Measurements from ENCODE around the gene CADPS2. TPM values are rescaled to one million over a fixed set of nuclear protein-coding genes. Genes with fewer than 3 reads are reported as not detected.

The CADPS2 gene
- total RNA-seq, 1 donor from 2014 or later = 6.4 TPM

GRCh38 chr7:122310119-122311021 lies 575.9 kb downstream of the CADPS2 start:
- FAIRE-seq = no peak
- H3K27me3 ChIP-seq (ENCODE audit: insufficient read depth, low read length) = peaks cover 99% of the 10 kb centered on the region
- no peak for DNase-seq (ENCODE audit: low read depth)
- H3K4me1 ChIP-seq (ENCODE audit: insufficient read depth, low read length) = peaks cover 10% of the 10 kb centered on the region
- H3K36me3 ChIP-seq (ENCODE audit: insufficient read depth, low read length) = no peaks in the 10 kb centered on the region
- no peak overlapping the region for H3K27ac ChIP-seq (ENCODE audit: low read depth, low read length)
- Mint-ChIP-seq H3K9me3 (ENCODE audit: unreplicated experiment) (peaks cover 4% of the 10 kb centered on the region), H3K27ac (ENCODE audit: unreplicated experiment) (no peak overlapping the region), H3K4me3 (ENCODE audit: unreplicated experiment) (peak overlapping the region; percentile 76), H3K4me1 (ENCODE audit: low read depth, unreplicated experiment) (peaks cover 4% of the 10 kb centered on the region), H3K36me3 (ENCODE audit: low read depth, unreplicated experiment) (no peaks in the 10 kb centered on the region), H3K27me3 (ENCODE audit: low read depth, unreplicated experiment) (peaks cover 84% of the 10 kb centered on the region)
- peaks cover 3% of the 10 kb centered on the region for H3K9me3 ChIP-seq (ENCODE audit: insufficient read depth, low read depth, low read length)
- H3K4me2 ChIP-seq (ENCODE audit: low read length) = peak overlapping the region; percentile 88
- H4K20me1 ChIP-seq (ENCODE audit: insufficient read depth, low read length) = peaks cover 13% of the 10 kb centered on the region
- peak overlapping the region; percentile 61 for H3K4me3 ChIP-seq (ENCODE audit: insufficient read depth, low read depth, low read length)
- TF ChIP-seq, protein P1, sequence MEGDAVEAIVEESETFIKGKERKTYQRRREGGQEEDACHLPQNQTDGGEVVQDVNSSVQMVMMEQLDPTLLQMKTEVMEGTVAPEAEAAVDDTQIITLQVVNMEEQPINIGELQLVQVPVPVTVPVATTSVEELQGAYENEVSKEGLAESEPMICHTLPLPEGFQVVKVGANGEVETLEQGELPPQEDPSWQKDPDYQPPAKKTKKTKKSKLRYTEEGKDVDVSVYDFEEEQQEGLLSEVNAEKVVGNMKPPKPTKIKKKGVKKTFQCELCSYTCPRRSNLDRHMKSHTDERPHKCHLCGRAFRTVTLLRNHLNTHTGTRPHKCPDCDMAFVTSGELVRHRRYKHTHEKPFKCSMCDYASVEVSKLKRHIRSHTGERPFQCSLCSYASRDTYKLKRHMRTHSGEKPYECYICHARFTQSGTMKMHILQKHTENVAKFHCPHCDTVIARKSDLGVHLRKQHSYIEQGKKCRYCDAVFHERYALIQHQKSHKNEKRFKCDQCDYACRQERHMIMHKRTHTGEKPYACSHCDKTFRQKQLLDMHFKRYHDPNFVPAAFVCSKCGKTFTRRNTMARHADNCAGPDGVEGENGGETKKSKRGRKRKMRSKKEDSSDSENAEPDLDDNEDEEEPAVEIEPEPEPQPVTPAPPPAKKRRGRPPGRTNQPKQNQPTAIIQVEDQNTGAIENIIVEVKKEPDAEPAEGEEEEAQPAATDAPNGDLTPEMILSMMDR (IDR thresholded peaks at IDR 0.05; ENCODE audit: insufficient read depth, low read depth, low read length) = no peak
- TF ChIP-seq EZH2 (IDR thresholded peaks at IDR 0.05; ENCODE audit: insufficient read depth, low read length) = peak; percentile 95
- peak overlapping the region; percentile 50 for H3K9ac ChIP-seq (ENCODE audit: low read length)
- no peaks in the 10 kb centered on the region for H3K79me2 ChIP-seq (ENCODE audit: insufficient read depth, low read length)
- peak overlapping the region; percentile 71 for H2AFZ ChIP-seq (ENCODE audit: low read depth, low read length)

DNA sequence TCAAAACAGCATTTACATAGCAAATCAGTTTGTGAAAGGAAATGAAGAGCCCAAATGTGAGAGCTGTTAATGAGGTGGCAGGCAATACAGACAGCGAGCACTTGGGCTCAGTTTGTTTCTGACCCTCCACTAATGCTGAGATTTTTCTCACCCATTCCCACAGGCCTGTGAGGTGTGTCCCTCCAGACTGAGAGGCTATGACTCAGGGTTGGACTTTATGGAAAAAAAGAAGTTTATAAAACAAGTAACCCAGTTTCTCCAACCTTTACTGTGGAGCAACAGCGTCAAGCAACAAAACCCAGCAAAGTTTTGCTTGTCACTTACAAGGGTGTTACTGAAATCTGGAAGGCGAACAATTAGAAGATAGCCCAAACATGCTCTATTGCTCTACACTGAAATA lies 576.8 kb downstream of the CADPS2 start:
- Histone ChIP-seq H3K27me3 (ENCODE audit: insufficient read depth, low read length) (peaks cover 98% of the 10 kb centered on the region), H3K4me3 (ENCODE audit: insufficient read depth, low read depth, low read length) (no peak overlapping the region), H3K36me3 (ENCODE audit: insufficient read depth, low read length) (no peaks in the 10 kb centered on the region), H3K79me2 (ENCODE audit: insufficient read depth, low read length) (no peaks in the 10 kb centered on the region), H3K9me3 (ENCODE audit: insufficient read depth, low read depth, low read length) (peaks cover 3% of the 10 kb centered on the region), H3K4me2 (ENCODE audit: low read length) (peak overlapping the region; percentile 88), H3K27ac (ENCODE audit: low read depth, low read length) (no peak overlapping the region), H4K20me1 (ENCODE audit: insufficient read depth, low read length) (peaks cover 13% of the 10 kb centered on the region), H3K9ac (ENCODE audit: low read length) (no peak overlapping the region), H2AFZ (ENCODE audit: low read depth, low read length) (no peak overlapping the region), H3K4me1 (ENCODE audit: insufficient read depth, low read length) (peaks cover 12% of the 10 kb centered on the region)
- Mint-ChIP-seq H3K27me3 (ENCODE audit: low read depth, unreplicated experiment) (peaks cover 84% of the 10 kb centered on the region), H3K36me3 (ENCODE audit: low read depth, unreplicated experiment) (no peaks in the 10 kb centered on the region), H3K27ac (ENCODE audit: unreplicated experiment) (no peak overlapping the region), H3K4me1 (ENCODE audit: low read depth, unreplicated experiment) (peaks cover 4% of the 10 kb centered on the region), H3K4me3 (ENCODE audit: unreplicated experiment) (peak overlapping the region; percentile 76), H3K9me3 (ENCODE audit: unreplicated experiment) (peaks cover 4% of the 10 kb centered on the region)
- DNase-seq (ENCODE audit: low read depth) (no peak), FAIRE-seq (no peak)
- TF ChIP-seq, protein P1 (IDR thresholded peaks at IDR 0.05; ENCODE audit: insufficient read depth, low read depth, low read length) = no peak
- no peak for TF ChIP-seq EZH2 (IDR thresholded peaks at IDR 0.05; ENCODE audit: insufficient read depth, low read length)

DNA sequence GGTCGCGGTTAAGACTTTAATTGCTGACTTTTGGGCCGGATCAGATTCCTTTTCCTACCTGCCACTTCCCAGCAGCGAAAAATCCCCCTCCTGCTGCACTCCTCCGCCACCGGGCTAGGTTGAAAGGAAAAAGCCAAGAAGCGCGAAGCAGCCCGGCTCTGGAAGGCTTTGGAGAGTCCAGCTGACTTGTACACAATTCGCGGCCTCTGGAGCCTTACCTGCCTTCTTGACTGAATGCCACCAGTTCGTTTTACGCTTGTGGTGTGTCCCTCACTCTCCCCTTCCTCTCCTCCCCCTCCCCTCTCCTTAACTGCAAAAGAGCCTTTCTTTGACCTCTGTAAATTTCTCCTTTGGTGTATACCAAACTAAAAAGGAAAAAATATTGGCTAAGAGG lies 579.0 kb downstream of the CADPS2 start:
- FAIRE-seq = no peak
- H3K27ac ChIP-seq (ENCODE audit: low read depth, low read length) = no peak overlapping the region
- no peaks in the 10 kb centered on the region for H3K79me2 ChIP-seq (ENCODE audit: insufficient read depth, low read length)
- H2AFZ ChIP-seq (ENCODE audit: low read depth, low read length) = no peak overlapping the region
- peak overlapping the region; percentile 70 for H3K4me2 ChIP-seq (ENCODE audit: low read length)
- peaks cover 4% of the 10 kb centered on the region for H3K4me1 Mint-ChIP-seq (ENCODE audit: low read depth, unreplicated experiment)
- H3K4me3 ChIP-seq (ENCODE audit: insufficient read depth, low read depth, low read length) = no peak overlapping the region
- H3K9me3 ChIP-seq (ENCODE audit: insufficient read depth, low read depth, low read length) = no peaks in the 10 kb centered on the region
- H3K4me1 ChIP-seq (ENCODE audit: insufficient read depth, low read length) = peaks cover 12% of the 10 kb centered on the region
- peaks cover 85% of the 10 kb centered on the region for H3K27me3 Mint-ChIP-seq (ENCODE audit: low read depth, unreplicated experiment)
- H3K9me3 Mint-ChIP-seq (ENCODE audit: unreplicated experiment) = peaks cover 5% of the 10 kb centered on the region
- TF ChIP-seq, protein P1 (IDR thresholded peaks at IDR 0.05; ENCODE audit: insufficient read depth, low read depth, low read length) = no peak
- no peak for TF ChIP-seq EZH2 (IDR thresholded peaks at IDR 0.05; ENCODE audit: insufficient read depth, low read length)
- DNase-seq (ENCODE audit: low read depth) = no peak
- H3K4me3 Mint-ChIP-seq (ENCODE audit: unreplicated experiment) = no peak overlapping the region
- peaks cover 13% of the 10 kb centered on the region for H4K20me1 ChIP-seq (ENCODE audit: insufficient read depth, low read length)
- no peaks in the 10 kb centered on the region for H3K36me3 ChIP-seq (ENCODE audit: insufficient read depth, low read length)
- H3K27me3 ChIP-seq (ENCODE audit: insufficient read depth, low read length) = peaks cover 97% of the 10 kb centered on the region
- H3K27ac Mint-ChIP-seq (ENCODE audit: unreplicated experiment) = no peak overlapping the region
- no peak overlapping the region for H3K9ac ChIP-seq (ENCODE audit: low read length)
- no peaks in the 10 kb centered on the region for H3K36me3 Mint-ChIP-seq (ENCODE audit: low read depth, unreplicated experiment)
